ENCODE results near the gene TMEM184B. TPM values are rescaled to one million over a fixed set of nuclear protein-coding genes. Genes with fewer than 3 reads are reported as not detected.

The TMEM184B gene
- total RNA-seq, 1 donor from 2014 or later = 33.1 TPM

DNA sequence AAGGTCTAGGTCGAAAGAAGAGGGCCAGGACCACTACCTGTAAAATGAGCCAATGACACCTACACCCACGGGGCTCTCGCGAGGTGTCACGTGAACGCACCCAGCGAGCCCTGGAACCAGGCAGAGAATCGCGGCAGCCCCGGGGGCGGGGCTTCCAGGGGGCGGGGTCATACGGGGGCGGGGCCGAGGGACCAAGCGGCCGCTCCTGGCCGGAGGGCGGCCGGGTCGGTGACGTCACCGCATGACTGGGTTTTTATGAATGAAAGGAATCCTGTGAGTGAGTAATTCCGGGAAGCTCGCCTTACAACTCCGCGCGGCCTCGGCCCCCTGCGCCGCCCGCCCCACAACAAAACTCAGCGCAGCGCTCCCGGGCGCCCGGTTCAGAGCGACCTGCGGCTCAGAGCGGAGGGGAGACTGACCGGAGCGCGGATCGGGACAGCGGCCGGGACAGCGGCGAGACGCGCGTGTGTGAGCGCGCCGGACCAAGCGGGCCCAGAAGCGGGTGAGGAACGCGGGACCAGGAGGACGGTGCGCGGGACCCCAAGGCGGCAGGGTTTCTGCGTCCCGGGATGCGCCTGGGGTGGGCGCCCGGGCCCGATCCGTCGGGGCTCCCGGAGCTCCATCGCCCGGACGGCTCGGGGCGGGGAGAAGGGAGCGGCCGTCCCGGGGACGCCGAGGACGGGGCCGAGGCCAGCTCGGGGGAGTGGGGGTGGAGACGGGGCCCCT, 70.9 kb downstream of the TMEM184B start, which contains the start of gene MAFF:
Gene MAFF, plus strand, starts transcription at position 284 of the 726 bp plus-strand sequence. CDS start 11,860 bp downstream, outside the sequence.
- H3K4me1 Mint-ChIP-seq = peaks cover 30% of the 10 kb centered on the region
- H3K4me3 Mint-ChIP-seq = peak within 1 kb of the TSS; percentile 89
- no peaks in the 10 kb centered on the region for H3K9me3 Mint-ChIP-seq
- peak within 1 kb of the TSS; percentile 91 for H3K27ac Mint-ChIP-seq
- intact Hi-C loops (cut with micrococcal nuclease) = loop anchor here (1.0 to 10.0 kb wide), 2 partner anchors 21 to 87 kb away; partner anchors contain the start of genes BAIAP2L2 and PLA2G6
- DNase-seq = peak; percentile 95
- no peaks in the 10 kb centered on the region for H3K27me3 Mint-ChIP-seq
- peaks cover 1% of the 10 kb centered on the region for H3K36me3 Mint-ChIP-seq (ENCODE audit: low read depth)

DNA sequence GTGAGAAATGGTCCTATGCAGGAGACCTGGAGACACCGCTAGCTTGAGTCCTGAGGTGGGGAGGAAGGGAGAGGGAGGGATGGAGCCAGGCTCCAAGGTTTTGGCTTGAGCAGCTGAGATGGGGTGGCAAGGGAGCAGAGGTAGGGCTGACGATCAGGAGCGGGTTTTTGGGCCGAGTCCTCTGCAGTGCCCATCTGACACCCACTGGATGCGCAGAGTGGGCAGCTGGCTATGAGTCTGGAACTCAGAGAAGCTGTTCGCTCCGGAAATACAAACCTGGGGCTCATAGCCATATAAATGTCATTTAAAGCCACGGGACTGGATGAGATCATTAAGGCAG, 71.5 kb downstream of the TMEM184B start:
- Mint-ChIP-seq H3K9me3 (no peaks in the 10 kb centered on the region), H3K27ac (peak overlapping the region; percentile 84), H3K4me1 (peaks cover 30% of the 10 kb centered on the region), H3K36me3 (ENCODE audit: low read depth) (peaks cover 1% of the 10 kb centered on the region), H3K4me3 (peak overlapping the region; percentile 89), H3K27me3 (no peaks in the 10 kb centered on the region)
- no peak for DNase-seq
- intact Hi-C loops (cut with micrococcal nuclease) = loop anchor here (1.0 to 10.0 kb wide), 2 partner anchors 20 to 87 kb away; partner anchors contain the start of genes BAIAP2L2 and PLA2G6

DNA sequence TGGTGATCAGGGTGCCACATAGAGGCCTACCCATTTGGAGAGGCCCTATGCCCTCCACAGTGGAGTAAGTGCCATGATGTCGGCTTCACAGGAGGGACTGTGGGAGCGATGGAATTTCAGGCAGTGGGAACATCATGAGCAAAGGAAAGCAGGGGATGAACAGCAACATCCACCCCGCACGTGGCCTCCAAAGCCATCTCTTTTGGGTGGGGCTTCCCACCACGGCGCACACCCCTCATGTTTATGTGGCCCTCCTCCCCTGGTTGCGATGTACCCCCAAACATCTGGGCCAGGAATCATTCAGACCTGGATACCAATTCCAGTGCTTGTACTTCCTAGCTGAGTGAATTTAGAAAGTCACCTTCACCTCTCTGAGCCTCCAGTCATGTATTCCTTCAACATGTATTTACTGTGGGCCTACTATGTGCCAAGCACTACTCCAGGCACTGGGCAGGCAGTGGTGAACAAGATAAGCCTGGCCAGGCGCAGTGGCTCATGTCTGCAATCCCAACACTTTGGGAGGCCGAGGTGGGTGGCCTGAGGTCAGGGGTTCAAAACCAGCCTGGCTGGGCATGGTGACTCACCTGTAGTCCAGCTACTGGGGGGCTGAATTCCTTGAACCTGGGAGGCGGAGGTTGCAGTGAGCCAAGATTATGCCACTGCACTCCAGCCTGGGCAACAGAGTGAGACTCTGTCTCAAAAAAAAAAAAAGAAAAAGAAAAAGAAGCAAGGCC, 72.8 kb downstream of the TMEM184B start:
- DNase-seq = no peak

DNA sequence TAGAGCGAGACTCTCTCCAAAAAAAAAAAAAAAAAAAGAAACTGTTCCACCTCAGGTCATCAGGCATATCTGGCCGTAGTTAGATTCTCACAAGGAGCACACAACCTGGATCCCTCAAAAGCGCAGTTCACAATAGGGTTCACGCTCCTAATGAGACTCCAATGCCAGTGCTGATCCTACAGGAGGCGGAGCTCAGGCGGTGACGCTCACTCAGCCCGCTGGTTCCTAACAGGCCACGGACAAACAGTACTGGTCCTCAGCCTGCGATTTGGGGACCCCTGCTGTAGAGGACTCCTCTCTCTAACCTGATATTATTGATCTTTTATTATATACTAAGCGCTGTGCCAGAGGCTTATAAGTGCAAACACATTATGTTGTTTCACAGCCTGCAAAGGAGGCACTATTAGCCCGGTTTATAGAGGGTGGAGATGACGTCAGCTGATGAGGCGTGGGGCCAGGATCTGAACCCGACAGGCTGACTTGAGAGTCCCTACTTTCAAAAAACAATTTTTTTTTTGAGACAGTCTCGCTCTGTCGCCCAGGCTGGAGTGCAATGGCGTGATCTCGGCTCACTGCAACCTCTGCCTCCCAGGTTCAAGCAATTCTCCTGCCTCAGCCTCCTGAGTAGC, 75.9 kb downstream of the TMEM184B start:
- Mint-ChIP-seq H3K9me3 (no peaks in the 10 kb centered on the region), H3K27me3 (peaks cover 11% of the 10 kb centered on the region)

More for the DNA sequence above, 72.8 kb downstream of the TMEM184B start:
- Mint-ChIP-seq H3K27ac (no peak overlapping the region), H3K27me3 (peaks cover 1% of the 10 kb centered on the region), H3K9me3 (no peaks in the 10 kb centered on the region), H3K36me3 (ENCODE audit: low read depth) (peaks cover 1% of the 10 kb centered on the region), H3K4me1 (peaks cover 28% of the 10 kb centered on the region), H3K4me3 (no peak overlapping the region)
- intact Hi-C loops (cut with micrococcal nuclease) = loop anchor here (10.0 kb wide), 1 partner anchor 85 kb away; the partner anchor contains the start of gene BAIAP2L2

DNA sequence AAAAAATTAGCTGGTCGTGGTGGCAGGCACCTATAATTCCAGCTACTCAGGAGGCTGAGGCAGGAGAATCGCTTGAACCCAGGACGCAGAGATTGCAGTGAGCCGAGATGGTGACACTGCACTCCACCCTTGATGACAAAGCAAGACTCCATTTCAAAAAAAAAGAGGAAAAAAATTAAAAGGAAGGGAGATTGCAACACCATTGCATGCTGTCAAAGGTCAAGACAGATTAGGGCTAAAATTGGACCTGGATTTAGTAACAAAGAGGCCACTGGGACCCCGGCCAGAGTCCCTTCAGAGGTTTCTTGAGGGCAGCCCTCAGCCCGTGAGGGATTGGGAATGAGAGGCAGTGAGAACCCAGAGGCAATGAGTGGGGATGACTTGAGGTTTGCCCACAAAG, 79.2 kb downstream of the TMEM184B start:
- no peaks in the 10 kb centered on the region for H3K9me3 Mint-ChIP-seq
- H3K4me1 Mint-ChIP-seq = peaks cover 6% of the 10 kb centered on the region
- H3K36me3 Mint-ChIP-seq (ENCODE audit: low read depth) = no peaks in the 10 kb centered on the region
- no peak overlapping the region for H3K4me3 Mint-ChIP-seq
- no peak for DNase-seq
- H3K27ac Mint-ChIP-seq = no peak overlapping the region
- H3K27me3 Mint-ChIP-seq = peaks cover 12% of the 10 kb centered on the region
- intact Hi-C loops (cut with micrococcal nuclease) = no loop called here

More for the DNA sequence above, 75.9 kb downstream of the TMEM184B start:
- intact Hi-C loops (cut with micrococcal nuclease) = no loop called here
- H3K4me1 Mint-ChIP-seq = peaks cover 16% of the 10 kb centered on the region
- no peaks in the 10 kb centered on the region for H3K36me3 Mint-ChIP-seq (ENCODE audit: low read depth)
- no peak overlapping the region for H3K4me3 Mint-ChIP-seq
- DNase-seq = no peak
- H3K27ac Mint-ChIP-seq = no peak overlapping the region

DNA sequence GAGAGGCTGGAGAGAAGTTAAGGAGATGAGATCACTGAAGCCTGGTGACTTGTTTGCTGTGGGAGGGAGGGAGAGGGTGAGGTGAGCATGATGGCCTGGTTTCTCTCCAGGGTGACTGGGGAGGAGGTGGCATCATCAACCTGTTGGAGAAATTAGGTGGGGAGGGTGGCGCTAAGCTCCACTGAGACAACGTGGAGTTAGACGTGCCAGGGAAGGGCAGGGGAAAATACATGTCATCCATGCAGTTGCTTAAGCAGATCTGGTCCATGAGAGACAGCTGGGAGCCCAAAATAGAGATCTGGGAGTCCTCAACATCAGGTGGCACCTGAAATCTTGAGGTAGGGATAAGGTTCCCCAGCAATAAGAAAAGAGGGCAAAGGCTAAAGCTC, 80.3 kb downstream of the TMEM184B start:
- no peak overlapping the region for H3K27ac Mint-ChIP-seq
- H3K36me3 Mint-ChIP-seq (ENCODE audit: low read depth) = no peaks in the 10 kb centered on the region
- H3K27me3 Mint-ChIP-seq = peaks cover 14% of the 10 kb centered on the region
- DNase-seq = no peak
- H3K4me3 Mint-ChIP-seq = no peak overlapping the region
- H3K9me3 Mint-ChIP-seq = no peaks in the 10 kb centered on the region
- peaks cover 6% of the 10 kb centered on the region for H3K4me1 Mint-ChIP-seq
- intact Hi-C loops (cut with micrococcal nuclease) = no loop called here

DNA sequence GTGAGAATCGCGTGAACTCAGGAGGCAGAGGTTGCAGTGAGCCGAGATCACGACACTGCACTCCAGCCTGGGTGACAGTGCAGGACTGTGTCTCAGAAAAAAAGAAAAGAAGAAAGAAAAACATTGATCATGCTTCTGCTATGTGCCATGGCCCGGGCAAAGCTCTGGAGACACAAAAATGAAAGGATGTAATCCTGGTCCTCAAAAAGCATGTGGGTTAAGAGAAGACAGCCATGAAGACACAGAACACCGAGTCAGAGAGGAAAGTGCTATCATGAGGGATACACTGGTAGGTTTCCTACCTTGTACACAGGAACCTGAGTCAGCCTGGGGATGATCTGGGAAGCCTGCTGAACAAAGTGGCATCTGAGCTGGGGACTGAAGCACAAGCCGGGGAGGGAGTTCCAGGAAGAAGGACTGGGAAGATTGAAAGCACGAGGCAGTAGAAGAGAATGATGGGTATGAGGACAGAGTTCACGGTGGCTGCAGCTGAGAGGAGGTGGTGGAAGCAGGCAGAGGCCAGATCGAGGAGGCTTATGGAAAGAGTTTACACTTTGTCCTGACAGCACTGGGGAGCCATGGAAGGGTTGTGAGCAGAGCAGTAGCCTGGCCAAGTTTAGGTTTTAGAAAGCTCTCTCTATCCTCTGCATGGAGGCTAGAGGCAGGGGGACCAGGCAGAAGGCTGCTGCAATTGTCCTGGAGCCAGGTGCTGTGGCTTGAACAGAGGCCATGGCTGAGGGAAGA, 80.9 kb downstream of the TMEM184B start:
- DNase-seq = no peak
- intact Hi-C loops (cut with micrococcal nuclease) = no loop called here
- peaks cover 15% of the 10 kb centered on the region for H3K27me3 Mint-ChIP-seq
- no peaks in the 10 kb centered on the region for H3K36me3 Mint-ChIP-seq (ENCODE audit: low read depth)
- peaks cover 6% of the 10 kb centered on the region for H3K4me1 Mint-ChIP-seq
- H3K27ac Mint-ChIP-seq = no peak overlapping the region
- no peak overlapping the region for H3K4me3 Mint-ChIP-seq
- H3K9me3 Mint-ChIP-seq = no peaks in the 10 kb centered on the region

DNA sequence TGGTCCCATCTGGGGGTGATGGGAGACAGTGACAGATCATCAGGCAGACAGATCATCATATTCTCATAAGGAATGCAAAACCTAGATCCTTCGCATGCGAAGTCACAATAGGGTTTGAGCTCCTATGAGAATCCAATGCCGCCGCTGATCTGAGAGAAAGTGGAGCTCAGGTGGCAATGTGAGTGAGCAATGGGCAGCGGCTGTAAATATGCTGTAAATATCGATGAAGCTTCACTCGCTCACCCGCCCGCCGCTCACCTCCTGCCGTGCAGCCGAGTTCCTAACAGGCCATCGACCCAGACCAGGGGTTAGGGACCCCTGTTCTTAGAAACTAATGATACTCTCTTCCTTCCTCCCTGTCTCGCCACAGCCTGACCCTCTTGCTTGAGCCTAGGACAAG, 81.8 kb downstream of the TMEM184B start:
- H3K27me3 Mint-ChIP-seq = peaks cover 20% of the 10 kb centered on the region
- H3K27ac Mint-ChIP-seq = no peak overlapping the region
- peaks cover 6% of the 10 kb centered on the region for H3K4me1 Mint-ChIP-seq
- intact Hi-C loops (cut with micrococcal nuclease) = no loop called here
- H3K9me3 Mint-ChIP-seq = no peaks in the 10 kb centered on the region
- no peak for DNase-seq
- H3K36me3 Mint-ChIP-seq (ENCODE audit: low read depth) = no peaks in the 10 kb centered on the region
- H3K4me3 Mint-ChIP-seq = no peak overlapping the region

DNA sequence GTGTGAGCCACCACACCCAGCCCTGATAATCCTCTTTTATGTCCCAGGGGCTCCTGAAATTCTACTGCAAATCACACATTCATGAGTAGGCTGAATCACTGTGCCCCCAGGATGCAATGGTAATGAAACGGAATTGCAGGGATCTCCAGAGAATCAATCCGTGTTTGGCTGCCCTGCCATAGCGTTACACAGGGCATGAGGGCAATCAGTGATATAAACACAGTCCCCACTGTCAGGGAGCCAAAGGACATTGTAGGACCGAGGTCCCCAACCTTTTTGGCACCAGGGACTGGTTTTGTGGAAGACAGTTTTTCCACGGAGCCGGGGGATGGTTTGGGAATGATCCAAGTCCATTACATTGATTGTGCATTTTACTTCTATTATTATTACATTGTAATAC, 82.2 kb downstream of the TMEM184B start:
- intact Hi-C loops (cut with micrococcal nuclease) = no loop called here
- H3K4me3 Mint-ChIP-seq = no peak overlapping the region
- peaks cover 6% of the 10 kb centered on the region for H3K4me1 Mint-ChIP-seq
- H3K9me3 Mint-ChIP-seq = no peaks in the 10 kb centered on the region
- H3K27me3 Mint-ChIP-seq = peaks cover 19% of the 10 kb centered on the region
- H3K36me3 Mint-ChIP-seq (ENCODE audit: low read depth) = no peaks in the 10 kb centered on the region
- no peak overlapping the region for H3K27ac Mint-ChIP-seq
- DNase-seq = no peak

DNA sequence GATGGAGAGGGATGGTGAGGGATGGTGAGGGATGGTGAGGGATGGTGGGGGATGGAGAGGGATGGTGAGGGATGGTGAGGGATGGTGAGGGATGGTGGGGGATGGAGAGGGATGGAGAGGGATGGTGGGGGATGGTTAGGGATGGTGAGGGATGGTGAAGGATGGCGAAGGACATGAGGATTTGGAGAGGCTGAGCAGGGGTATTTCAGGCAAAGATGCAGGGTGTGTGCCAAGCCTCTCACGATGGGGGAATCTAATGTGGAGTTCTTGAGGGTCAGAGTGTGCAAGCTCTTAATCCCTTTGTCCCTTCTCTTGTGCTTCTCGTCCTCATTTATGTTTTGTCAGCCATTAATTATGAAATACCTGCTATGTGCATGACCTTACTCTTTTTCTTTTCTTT, 83.7 kb downstream of the TMEM184B start:
- Mint-ChIP-seq H3K27me3 (peaks cover 23% of the 10 kb centered on the region), H3K4me1 (no peaks in the 10 kb centered on the region), H3K27ac (no peak overlapping the region), H3K36me3 (ENCODE audit: low read depth) (no peaks in the 10 kb centered on the region), H3K4me3 (no peak overlapping the region), H3K9me3 (no peaks in the 10 kb centered on the region)
- DNase-seq = no peak
- intact Hi-C loops (cut with micrococcal nuclease) = no loop called here

DNA sequence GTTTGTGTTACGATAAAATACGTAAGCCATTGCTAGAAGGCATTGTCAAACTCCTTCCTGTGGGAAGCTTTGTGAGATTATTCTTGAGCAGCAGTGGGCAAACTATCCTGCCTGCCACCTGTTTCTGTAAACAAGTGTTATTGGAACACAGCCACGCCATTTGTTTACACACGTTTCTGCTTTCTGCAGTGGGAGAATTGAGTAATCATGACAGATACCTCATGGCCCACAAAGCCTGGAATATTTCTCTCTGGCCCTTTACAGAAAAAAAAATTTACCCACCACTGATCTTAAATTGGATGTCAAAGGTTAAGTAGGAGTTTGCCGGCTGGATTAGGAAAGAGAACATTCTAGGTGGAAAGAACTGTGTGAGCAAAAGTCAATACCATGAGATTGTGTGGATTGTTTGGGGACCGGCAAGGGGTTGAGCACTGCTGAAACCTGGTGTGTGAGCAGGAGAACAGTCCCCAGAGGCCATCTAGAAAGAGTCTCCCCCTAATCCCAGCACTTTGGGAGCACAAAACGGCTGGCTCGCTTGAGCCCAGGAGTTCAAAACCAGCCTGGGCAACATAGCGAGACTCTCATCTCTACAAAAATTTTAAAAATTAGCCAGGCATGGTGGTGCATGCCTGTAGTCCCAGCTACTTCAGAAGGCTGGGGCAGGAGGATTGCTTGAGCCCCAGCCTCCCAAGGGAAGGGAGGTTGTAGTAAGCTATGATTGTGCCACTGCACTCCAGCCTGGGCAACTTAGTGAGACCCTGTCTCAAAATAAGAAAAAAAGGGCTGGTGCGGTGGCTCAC, 85.2 kb downstream of the TMEM184B start:
- DNase-seq = no peak
- no peaks in the 10 kb centered on the region for H3K36me3 Mint-ChIP-seq (ENCODE audit: low read depth)
- no peaks in the 10 kb centered on the region for H3K9me3 Mint-ChIP-seq
- H3K27ac Mint-ChIP-seq = no peak overlapping the region
- intact Hi-C loops (cut with micrococcal nuclease) = no loop called here
- H3K27me3 Mint-ChIP-seq = peaks cover 15% of the 10 kb centered on the region
- H3K4me1 Mint-ChIP-seq = no peaks in the 10 kb centered on the region
- no peak overlapping the region for H3K4me3 Mint-ChIP-seq

DNA sequence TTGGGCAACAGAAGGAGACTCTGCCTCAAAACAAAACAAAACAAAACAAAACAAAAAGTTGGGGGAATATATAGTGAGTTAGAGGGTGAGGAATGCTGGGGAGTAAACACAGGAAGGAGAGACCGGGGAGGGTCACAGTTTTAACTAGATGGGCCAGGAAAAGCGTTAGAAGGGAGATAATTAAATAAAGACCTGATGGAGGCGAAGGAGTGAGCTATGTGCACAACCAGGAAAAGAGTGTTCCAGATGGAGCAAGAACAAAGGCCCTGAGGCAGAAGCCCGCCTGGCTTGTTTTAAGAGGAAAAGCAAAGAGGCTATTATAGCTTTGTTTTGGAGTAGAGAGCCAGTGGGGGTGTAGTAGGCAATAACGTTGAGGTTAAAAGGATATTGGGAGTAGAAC, 86.4 kb downstream of the TMEM184B start:
- no peaks in the 10 kb centered on the region for H3K36me3 Mint-ChIP-seq (ENCODE audit: low read depth)
- intact Hi-C loops (cut with micrococcal nuclease) = no loop called here

DNA sequence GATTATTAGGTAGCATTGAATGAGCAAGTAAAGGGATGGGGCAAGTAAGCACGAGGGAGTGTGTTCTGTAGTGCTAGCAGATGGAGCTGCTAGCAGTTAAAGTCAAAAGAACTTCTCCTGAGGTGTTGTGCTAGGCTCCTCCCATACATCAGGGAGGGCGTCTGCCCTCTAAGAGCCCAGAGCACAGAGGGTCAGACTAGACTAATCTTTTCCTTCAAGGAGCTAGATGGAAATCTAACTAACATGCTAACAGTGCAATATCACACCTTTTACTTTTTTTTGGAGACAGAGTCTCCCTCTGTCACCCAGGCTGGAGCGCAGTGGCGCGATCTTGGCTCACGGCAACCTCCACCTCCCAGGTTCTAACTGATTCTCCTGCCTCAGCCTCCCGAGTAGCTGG, 88.0 kb downstream of the TMEM184B start:
- peaks cover 12% of the 10 kb centered on the region for H3K27me3 Mint-ChIP-seq
- H3K9me3 Mint-ChIP-seq = no peaks in the 10 kb centered on the region
- intact Hi-C loops (cut with micrococcal nuclease) = loop anchor here (5.0 kb wide), 1 partner anchor 323 kb away; the partner anchor contains the start of gene DDX17
- H3K4me1 Mint-ChIP-seq = peaks cover 21% of the 10 kb centered on the region
- H3K36me3 Mint-ChIP-seq (ENCODE audit: low read depth) = no peaks in the 10 kb centered on the region
- DNase-seq = no peak
- H3K4me3 Mint-ChIP-seq = no peak overlapping the region
- no peak overlapping the region for H3K27ac Mint-ChIP-seq

More for the DNA sequence above, 86.4 kb downstream of the TMEM184B start:
- Mint-ChIP-seq H3K4me3 (no peak overlapping the region), H3K27me3 (peaks cover 12% of the 10 kb centered on the region), H3K27ac (no peak overlapping the region), H3K4me1 (peaks cover 4% of the 10 kb centered on the region), H3K9me3 (no peaks in the 10 kb centered on the region)
- DNase-seq = no peak

Data from activated CD4-positive, alpha-beta T cell treated with anti-CD3 and anti-CD28 coated beads, Interleukin-2, amount 10 ng/mL, durations not matched to agents 24 days and 14 days (primary cell).